PC-9 (cell line): Measurements from ENCODE around the gene YWHAH.

Source experiments
- CTCF ChIP-seq: fragments of 200-600 bp; sonication (generic); conservative IDR thresholded peaks from 2 replicates; pipeline ENCODE4 v1.6.1; 2017; ENCODE audit warnings: mixed run types, antibody characterized with exemption, mild to moderate bottlenecking, moderate library complexity
- EZH2 ChIP-seq: fragments of 200-600 bp; sonication (generic); IDR thresholded peaks from 2 replicates; pipeline ENCODE4 v1.8.0; 2017; ENCODE audit warnings: antibody characterized with exemption, low read depth

- TF ChIP-seq CTCF (no peak), EZH2 (no peak)
Measured at GRCh38 chr22:31927562-31927961, 16.8 kb upstream of the YWHAH start.
